ENCODE measurements around the gene PARD3B.

Gene PARD3B

GRCh38 chr2:204683384-204683783 is 138.1 kb downstream of the PARD3B start:
- FAIRE-seq (no peak), DNase-seq (ENCODE audit: insufficient read length, low spot score) (no peak)

DNA sequence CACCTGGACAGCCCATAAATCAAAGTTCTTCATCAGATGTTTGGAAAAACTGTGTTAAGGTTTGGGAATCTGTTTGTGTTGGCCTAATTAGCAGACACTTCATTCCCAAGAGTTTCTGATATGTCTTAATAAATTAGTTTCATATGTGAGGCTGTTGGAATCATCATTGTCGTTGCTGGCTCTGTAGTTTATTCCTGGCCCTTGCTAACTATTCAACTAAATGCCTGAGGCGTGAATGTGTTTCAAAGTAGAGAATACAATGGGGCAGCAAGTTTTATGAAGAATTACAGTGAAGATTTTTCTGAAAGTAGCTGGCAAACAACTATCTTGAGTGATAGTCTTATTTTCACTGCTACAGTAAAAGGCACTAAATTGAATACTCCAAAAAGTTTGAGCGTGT is 141.1 kb downstream of the PARD3B start:
- no peak for FAIRE-seq

DNA sequence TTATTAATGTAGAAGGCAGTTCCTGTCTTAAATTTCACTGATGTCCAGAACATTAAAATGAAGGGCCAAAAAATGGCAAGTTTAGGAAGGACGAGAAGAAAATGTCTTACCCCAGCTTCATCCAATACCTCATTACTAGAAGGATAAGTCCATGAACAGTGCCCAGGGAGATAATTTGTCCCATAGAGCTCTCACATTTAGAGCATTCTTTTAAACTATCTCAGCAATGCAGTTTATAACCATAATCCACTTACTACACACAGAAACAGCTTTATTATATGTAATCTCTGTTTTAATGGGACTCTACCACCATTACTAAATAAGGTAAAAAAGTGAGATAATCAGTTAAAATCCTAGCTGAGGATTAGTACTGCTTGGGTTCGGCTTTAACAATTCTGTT is 142.5 kb downstream of the PARD3B start:
- no peak for FAIRE-seq
- DNase-seq (ENCODE audit: insufficient read length, low spot score), result no peak

More for the DNA sequence above, 141.1 kb downstream of the PARD3B start:
- DNase-seq (ENCODE audit: insufficient read length, low spot score), result no peak

- FAIRE-seq (no peak), DNase-seq (ENCODE audit: insufficient read length, low spot score) (peak; percentile 3)
Observed at GRCh38 chr2:204691911-204692510, 146.7 kb downstream of the PARD3B start.

DNA sequence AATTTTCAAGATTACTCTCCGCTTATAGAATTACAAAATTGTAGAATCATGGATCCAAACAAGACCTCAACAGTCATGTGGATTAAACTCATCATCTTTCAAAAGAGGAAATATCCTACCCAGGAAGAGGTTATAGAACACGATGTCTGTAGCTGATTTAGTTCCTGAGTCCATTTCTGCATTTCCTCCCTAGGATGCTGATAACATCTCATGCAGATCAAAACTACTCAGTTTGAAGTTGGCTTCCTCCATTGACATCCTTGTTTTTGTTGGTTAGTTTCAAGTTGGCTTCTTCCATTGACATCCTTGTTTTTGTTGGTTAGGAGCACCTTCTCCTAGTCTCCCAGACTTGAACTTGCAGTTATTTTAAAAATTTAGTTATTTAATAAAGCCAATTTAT is 147.5 kb downstream of the PARD3B start:
- FAIRE-seq (no peak), DNase-seq (ENCODE audit: insufficient read length, low spot score) (no peak)

DNA sequence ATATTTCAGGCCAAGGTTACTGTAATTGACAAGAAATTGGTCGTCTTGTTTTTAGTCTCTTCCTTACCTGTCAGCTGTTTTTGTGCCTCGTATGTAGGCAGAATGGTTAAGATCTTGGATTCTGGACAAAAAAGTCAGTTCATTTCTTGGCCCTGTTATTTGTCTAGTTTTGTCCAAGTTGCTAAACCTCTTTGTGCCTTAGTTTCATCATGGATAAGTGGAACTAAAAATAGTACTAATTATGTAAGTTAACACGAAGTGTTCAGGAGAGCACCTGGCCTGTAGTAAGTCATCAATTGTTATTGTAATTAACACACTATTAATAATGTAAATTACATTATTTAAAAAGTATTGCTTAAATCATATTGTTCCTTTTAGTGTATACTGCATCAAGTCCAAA is 148.0 kb downstream of the PARD3B start:
- FAIRE-seq, result no peak
- DNase-seq (ENCODE audit: insufficient read length, low spot score), result no peak

GRCh38 chr2:204695506-204695905 is 150.2 kb downstream of the PARD3B start:
- FAIRE-seq, result no peak
- no peak for DNase-seq (ENCODE audit: insufficient read length, low spot score)

GRCh38 chr2:204696124-204696523 is 150.8 kb downstream of the PARD3B start:
- FAIRE-seq, result no peak
- no peak for DNase-seq (ENCODE audit: insufficient read length, low spot score)

DNA sequence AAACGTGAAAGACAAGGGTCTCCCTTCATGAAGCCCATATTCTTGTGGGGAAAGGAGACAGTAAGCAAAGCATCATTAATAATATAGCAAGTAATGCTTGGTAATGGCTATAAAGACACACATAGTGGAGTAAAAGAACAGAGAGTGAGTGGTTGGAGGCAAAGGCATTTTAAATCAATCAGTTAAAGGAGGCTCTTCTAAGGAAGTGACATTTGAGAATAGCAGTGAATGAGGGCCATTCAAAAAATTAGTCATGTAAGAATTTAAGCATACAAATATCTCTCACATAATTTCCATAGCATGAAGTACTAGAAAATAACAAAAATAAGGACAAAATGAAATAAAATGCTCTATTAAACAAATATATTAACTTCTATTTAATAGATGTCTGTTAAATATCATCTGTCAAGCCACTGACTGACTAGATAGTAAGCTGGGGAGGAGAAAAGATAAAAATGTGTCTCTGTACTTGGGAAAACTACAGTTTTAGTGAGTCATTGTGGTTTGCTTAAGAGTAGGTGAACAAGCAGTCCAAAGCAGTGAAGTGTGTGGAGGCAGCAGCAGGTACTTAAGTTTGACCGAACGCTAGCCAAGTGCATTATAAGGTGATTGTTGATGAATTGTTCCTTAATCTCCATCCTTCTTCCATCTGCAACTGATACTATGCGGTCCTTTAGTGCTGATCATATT is 160.1 kb downstream of the PARD3B start:
- no peak for FAIRE-seq
- no peak for DNase-seq (ENCODE audit: insufficient read length, low spot score)

DNA sequence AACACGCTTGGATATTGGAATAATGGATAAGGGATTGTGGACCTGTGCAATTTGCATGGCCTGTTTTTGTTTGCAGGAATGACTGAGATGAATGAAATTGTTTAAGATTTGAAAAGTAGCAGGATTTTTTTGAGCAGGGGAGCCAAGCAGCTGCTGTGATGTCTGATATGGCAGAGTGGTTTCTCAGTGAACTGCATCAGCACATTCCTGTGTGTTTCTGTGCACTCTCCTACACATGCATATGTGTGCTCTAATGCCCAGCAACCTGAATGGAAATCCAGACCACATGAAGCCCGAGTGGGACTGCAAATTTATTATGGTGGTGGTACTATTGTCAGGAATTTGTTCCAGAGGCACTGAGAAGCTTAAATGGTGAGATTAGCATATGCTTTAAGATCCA is 161.7 kb downstream of the PARD3B start:
- DNase-seq (ENCODE audit: insufficient read length, low spot score), result no peak
- no peak for FAIRE-seq

- FAIRE-seq, result no peak
- DNase-seq (ENCODE audit: insufficient read length, low spot score), result no peak
Observed at GRCh38 chr2:204713211-204713610, 167.9 kb downstream of the PARD3B start.

- no peak for FAIRE-seq
- no peak for DNase-seq (ENCODE audit: insufficient read length, low spot score)
Observed at GRCh38 chr2:204715361-204715760, 170.1 kb downstream of the PARD3B start.

- FAIRE-seq (no peak), DNase-seq (ENCODE audit: insufficient read length, low spot score) (no peak)
Observed at GRCh38 chr2:204717591-204717990, 172.3 kb downstream of the PARD3B start.

- DNase-seq (ENCODE audit: insufficient read length, low spot score) (no peak), FAIRE-seq (no peak)
Observed at GRCh38 chr2:204718607-204719006, 173.3 kb downstream of the PARD3B start.

- FAIRE-seq (no peak), DNase-seq (ENCODE audit: insufficient read length, low spot score) (no peak)
Observed at GRCh38 chr2:204720874-204721273, 175.6 kb downstream of the PARD3B start.

- FAIRE-seq (no peak), DNase-seq (ENCODE audit: insufficient read length, low spot score) (no peak)
Observed at GRCh38 chr2:204722207-204722606, 176.9 kb downstream of the PARD3B start.

DNA sequence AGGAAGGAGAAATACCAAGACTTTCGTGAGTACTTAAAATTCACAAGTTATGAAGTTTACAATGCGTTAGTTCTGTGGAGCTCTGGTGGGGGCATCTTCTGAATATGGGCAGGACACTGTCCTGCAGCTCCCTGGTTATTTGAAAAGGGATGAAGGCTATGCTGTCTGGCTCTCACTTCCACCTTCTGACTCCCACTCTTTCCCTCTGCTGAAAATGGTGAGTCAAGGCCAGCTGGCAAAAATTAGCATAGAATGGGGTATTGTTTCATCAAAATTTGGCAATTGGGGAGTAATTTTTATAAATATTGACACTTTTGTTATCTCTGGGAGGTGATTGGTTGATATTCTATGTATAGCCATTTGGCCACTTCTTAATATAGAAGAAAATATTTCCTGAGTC is 177.4 kb downstream of the PARD3B start:
- DNase-seq (ENCODE audit: insufficient read length, low spot score) (no peak), FAIRE-seq (no peak)

- FAIRE-seq (no peak), DNase-seq (ENCODE audit: insufficient read length, low spot score) (no peak)
Observed at GRCh38 chr2:204725693-204726360, 180.6 kb downstream of the PARD3B start.

DNA sequence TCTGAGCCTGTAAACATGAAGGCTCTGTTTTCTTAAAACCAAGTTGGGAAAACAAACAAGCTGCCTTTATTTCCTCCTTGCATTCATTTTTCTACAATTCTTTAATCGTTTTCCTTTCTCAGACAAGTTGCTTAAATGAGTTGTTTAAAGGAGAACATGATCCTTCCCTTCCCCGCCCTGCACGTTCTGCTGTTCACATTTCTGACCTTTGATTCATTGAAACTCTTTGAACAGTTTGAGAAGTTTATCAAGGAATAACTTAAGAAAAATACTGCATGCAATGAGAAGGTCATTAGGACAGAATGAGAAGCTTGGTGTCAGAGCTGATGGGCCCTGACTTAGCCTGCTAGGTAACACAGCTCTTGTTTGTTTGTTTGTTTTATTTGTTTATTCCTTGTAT is 181.6 kb downstream of the PARD3B start:
- FAIRE-seq, result no peak
- DNase-seq (ENCODE audit: insufficient read length, low spot score), result no peak

GRCh38 chr2:204727368-204727767 is 182.1 kb downstream of the PARD3B start:
- FAIRE-seq (no peak), DNase-seq (ENCODE audit: insufficient read length, low spot score) (no peak)

- no peak for DNase-seq (ENCODE audit: insufficient read length, low spot score)
- no peak for FAIRE-seq
Observed at GRCh38 chr2:204730603-204731002, 185.3 kb downstream of the PARD3B start.

- DNase-seq (ENCODE audit: insufficient read length, low spot score) (no peak), FAIRE-seq (no peak)
Observed at GRCh38 chr2:204732019-204732418, 186.7 kb downstream of the PARD3B start.
